Germinal center (tissue), 1 donor: ENCODE data around the gene GIT2.
A peak's percentile ranks its signal among the peaks of the same experiment; 100 is the strongest.
"Not testable (repeated sequence)": the region's sequence is repeated elsewhere in the genome, so short reads cannot be mapped to it uniquely, and the experiment has no call there.

ENCODE experiments used
- DNase-seq: peaks from one replicate; pipeline ENCODE4 v3.0.0; 2012; ENCODE audit warnings: mixed read lengths, low spot score

Gene GIT2

DNA sequence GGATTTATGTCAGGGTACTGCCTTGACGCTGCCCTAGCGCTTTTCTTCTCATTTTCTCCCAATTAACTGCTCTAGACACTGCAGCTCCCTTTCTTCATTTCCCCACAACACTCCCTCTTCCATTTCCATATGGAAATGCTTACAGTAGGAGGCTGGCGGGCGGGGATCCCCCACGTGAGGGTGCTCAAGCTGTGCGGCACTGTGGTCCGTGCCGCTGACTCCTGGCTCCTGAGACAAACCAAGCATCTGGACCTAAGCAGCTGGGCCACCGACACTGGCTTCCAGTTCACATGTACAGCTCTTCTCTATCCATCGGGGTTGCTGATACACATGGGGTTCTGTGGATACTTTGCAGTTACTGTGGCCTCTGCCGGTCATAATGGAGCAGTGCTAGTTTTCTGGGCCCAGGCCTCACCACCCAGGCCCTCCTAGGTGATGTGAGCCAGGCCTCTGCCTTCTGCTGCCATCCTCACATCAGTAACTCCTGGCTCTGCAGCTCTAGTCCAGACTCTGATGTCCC lies 75.8 kb downstream of the GIT2 start:
- no peak for DNase-seq

DNA sequence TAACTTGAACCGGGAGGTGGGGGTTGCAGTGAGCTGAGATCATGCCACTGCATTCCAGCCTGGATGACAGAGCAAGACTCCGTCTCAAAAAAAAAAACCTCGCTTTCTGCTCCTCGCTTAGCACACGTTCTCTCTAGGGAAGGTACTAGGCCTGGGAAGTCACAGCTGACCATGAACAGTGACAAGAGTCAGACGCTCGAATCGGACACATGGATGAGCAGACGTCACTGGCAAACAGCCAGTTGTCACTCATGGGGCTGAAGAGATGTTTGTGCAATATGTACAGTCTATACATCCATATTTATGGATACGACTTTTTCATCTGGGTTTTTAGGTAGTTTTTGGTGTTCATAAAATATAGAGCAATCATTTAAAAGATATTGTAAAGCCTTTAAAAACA lies 76.7 kb downstream of the GIT2 start:
- no peak for DNase-seq

DNA sequence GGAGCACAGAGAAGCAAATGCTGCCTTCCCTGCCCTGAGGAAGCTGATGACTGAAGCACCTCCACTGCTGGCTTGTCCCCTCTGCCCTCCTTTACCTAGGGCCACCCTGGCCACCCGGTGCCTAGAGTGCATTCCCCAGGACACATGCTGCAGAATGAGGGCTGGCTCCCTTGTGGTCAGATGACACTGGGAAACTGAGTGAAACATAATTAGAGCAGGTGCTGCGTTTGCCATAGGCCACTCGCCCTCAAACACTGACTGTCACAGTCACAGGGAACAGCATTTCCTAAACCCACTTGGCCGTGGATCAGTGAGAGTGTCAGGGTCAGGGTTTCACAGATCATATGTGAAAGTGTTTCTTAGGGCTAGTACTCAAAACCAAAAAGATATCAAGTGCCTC lies 80.1 kb downstream of the GIT2 start:
- no peak for DNase-seq

DNA sequence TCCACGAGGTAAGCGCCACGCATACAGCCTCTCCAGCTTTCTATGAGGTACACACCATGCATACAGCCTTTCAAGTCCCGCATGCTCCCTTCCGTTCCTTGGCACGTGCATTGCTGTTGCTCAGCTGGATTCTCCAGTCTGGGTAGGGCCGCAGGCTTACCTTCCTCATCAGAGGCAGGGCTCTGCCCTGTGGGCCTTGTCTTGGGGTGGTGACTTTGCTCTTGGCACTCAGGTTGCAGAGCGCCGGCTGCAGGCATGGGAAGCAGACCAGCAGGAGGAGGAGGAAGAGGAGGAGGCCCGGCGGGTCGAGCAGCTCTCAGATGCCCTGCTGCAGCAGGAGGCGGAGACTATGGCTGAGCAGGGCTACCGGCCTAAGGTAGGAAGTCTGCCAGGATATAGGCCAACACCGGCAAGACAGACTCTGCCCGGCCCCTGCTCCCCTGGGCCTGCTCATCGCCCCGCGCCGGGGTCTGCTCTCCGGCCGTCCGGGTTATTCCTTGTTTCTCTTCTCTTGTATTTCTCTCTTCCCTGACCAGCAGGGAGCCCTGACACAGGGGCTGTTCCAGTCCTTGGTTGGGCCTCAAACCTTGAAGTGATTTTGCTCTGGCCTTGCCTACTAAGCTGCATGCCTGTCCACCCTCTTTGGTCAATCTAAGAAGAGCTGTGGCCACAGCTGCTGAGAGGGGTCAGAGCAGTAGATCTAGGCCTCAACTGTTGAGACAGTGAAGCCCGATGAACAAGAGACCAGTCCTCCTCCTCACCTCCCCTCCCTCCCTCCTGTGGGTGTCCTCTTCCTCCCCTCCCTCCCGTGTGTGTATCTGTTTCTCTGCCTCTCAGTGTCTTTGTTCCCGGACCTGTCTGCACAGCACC lies 80.8 kb downstream of the GIT2 start:
- DNase-seq = no peak

DNA sequence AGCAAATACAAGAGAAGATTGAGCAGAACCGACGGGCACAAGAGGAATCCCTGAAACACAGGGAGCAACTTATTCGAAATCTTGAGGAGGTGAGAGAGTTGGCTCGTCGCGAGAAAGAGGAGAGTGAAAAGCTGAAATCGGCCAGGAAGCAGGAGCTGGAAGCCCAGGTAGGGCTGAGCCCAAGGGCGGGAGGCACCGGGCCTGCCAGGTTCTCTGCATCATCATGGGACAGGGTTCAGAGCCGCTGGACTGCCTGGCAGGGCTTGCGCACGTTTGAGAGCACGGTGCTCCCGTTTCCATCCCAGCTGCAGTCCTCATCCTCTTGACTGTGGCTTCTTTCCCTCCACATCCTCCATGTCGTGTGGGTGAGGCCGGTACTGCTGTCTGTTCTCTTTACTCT lies 81.7 kb downstream of the GIT2 start:
- no peak for DNase-seq

DNA sequence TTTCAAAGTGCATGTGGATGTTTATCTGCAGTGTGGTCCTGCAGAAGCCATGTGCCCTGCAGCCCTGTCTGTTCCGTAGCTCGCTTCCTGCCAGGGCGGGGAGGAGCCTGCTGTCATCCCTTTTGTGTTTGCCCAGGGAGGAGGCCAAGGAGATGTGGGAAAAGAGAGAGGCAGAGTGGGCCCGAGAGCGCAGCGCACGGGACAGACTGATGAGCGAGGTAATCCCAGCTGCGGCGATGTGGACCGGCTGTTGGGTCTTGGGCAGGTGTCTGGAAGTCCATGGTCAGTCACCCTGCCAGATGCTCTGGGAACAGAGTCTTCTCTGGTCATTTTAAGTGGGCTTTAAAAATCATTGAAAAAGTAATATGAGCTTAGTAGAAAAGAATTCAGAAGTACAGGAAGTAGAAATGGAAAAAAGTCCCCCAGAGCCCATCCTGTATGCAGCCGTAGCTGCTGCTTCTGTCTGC lies 83.3 kb downstream of the GIT2 start:
- no peak for DNase-seq

DNA sequence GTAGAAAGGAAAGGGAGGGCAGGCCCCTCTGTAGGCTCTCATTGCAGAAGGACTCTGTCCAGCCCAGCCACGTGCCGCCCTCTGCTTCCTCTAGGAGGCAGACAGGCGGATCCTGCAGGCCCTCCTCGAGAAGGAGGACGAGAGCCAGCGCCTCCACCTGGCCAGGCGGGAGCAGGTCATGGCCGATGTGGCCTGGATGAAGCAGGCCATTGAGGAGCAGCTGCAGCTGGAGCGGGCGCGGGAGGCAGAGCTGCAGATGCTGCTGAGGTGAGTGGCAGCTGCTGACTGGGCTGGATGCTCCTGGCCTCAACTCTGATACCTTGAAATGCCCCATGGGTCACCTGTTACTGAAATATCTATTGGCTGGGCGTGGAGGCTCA lies 85.2 kb downstream of the GIT2 start:
- DNase-seq = no peak

DNA sequence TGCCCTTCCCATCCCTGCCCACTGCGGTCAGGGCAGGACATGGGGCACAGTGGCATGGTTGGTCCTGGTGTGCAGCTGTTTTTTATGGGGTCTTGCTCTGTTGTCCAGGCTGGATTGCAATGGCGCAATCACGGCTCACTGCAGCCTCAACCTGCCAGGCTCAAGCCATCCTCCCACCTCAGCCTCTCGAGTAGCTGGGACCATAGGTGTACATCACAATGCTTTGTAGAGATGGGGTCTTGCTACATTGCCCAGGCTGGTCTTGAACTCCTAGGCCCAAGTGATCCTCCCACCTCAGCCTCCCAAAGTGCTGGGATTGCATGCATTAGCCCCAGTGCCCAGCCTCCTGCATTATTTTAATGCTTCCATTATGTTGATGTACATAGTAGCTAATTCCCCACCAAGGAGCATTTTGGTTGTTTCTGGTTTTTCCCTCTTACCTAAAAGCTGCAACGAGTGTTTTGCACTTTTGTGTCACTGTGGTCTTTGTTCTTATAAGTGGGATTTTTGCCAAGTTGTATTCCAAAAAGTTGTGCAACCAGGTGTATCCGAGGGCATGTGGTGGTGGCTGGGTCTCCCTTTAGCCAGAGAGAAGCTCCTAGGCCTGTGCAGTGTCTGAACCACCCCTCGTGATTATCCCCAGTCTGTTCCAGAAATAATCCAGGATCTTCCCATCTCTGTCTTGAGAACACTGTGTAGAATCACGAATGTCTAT lies 85.8 kb downstream of the GIT2 start:
- DNase-seq = no peak

DNA sequence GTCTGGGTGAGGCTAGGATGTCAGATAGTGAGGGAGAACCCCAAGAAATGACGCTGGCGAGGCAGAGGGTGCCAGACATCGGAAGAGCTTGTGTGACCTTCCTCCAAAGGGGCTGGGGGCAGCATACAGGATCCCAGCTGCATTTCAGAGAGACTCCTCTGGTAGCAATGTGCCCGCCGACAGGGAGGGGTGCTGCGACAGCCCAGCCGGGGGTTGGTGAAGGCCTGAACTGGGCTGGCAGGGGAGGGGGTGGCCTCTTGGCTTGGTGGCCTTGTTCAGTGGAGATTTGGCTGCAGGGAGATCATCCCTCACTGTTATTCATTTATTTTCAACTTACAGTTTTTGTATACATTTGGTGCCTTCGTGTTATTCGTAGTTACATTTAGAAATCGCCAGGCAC lies 90.9 kb downstream of the GIT2 start:
- no peak for DNase-seq

DNA sequence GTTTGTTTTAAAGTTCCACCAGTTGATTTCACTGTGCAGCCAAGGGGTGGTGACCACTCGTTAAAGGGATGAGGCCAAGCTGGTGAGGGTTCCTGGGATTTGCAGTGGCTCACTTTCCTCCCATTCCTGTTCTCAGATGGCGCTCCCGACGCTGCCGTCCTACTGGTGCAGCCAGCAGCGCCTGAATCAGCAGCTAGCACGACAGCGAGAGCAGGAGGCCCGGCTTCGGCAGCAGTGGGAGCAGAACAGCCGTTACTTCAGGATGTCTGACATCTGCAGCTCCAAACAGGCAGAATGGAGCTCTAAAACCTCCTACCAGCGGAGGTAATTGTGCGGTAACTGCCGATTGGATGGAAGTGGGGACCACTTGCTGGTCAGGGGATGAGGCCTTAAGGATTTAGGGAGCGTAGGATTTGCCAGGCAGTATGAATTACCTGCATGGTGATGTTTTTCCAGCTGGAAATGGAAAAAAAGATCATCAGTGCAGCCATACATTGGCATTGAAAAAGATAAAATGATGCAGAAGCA lies 93.2 kb downstream of the GIT2 start:
- no peak for DNase-seq

DNA sequence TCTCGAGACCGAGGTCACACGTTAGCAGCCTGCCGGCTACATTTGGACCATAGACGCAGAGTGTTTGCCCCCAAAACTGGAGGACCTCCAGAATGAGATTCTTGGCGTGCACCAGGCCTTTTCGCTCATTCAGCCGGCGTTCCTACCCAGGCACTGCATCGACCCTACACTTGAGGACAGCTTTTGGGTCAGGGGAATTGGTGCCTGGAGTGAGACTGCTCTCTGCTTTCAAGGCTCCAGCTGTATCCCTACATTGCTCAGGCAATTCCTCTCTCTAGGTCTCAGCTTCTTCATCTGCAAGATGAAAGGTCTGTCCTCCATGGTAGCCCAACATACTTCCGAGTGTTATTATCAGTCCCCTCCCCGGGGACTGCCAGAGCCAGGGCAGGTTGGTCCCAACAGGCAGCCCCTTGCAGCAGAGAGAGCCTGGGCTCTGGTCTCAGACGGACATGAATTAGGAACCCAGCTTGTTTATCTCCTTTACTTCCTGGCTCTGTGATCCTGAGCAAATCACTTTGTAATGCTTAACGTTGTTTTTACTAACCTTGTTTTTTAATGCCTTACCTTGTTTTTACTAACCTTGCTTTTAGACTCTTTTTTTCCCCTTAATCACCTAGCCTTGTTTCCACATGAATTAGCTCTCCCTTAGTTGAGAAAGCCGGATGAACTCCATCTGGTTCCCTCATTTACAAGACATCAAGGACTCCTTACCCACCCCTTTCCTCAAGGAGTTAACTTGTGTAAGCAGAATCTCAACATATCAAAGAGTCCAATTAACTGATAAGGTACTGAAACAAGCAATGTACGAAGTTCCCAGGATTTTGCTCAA lies 95.2 kb downstream of the GIT2 start:
- DNase-seq = peak; percentile 38

DNA sequence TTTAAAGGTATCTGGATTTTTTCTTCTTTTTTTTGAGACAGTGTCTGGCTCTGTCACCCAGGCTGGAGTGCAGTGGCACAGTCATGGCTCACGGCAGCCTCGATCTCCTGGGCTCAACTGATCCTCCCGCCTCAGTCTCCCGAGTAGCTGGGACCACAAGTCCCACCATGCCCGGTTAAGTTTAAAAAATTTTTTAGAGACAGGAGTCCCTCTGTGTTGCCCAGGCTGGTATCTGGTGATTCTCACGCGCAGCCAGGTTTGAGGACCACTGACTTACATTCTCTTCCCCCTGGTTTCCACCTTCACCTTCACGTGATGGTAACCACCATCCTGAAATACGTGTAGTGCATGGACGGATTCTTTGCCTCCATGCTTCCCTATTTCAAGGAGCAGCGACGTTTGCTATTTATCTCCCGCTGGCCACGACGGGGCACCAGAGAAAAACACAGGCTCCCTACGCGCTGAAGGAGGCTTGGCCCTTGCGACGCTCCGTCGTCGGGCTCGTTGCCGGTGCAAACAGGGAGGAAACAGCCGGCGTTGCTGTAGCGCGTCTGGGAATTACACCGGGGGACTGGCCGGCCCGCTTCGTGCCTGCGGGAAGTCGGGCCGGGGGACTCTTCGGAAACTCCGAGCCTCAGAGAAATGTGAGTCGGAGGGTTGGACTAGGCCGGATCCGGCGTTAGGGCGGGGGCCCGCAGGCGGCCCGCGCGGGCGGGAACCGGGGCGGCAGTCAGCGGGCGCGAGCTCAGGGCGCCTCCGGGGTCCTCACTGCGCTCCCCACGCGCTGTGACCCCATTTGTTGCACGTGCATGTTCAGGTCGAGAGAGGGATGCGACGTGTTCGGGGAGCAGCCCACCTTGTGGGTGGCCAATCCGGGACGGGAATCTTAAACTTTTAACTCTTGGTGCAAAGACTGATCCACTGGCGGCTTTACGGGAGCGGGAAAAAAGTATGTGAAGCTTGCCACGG lies 96.1 kb downstream of the GIT2 start, which contains the start of gene TCHP:
TCHP (plus strand) TSS at position 492 of the 969 bp plus-strand sequence. CDS start 2,753 bp downstream, outside the sequence.
- peak; percentile 85 for DNase-seq

DNA sequence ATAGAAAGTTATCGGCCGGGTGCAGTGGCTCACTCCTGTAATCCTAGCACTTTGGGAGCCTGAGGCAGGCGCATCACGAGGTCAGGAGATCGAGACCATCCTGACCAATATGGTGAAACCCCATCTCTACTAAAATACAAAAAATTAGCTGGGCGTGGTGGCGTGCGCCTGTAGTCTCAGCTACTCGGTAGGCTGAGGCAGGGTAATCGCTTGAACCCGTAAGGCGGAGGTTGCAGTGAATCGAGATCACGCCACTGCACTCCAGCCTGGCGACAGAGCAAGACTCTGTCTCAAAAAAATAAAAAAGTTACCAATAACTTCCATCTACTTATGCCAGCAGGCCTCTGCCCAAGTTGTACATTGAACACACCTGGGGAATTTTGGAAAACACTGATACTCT lies 96.8 kb downstream of the GIT2 start:
- not testable (repeated sequence) for DNase-seq

DNA sequence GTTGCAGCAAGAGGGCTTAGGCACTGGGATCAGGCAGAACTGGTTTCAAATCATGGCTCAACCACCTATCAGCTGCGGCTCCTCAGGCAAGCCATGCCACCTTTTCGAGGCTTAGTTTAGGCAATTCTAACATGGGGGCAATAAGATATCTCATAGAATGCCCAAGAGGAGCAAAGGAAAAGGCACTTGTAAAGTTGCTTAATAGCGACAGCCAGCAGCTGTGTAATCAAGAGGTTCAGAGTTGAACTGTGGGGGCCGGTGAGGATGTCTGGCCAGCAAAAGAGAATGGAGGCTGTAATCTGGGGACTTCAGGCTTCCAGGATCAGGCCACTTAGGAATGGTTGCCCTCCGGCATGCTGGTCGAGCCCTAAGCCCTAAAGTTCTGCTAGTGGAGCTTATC lies 99.1 kb downstream of the GIT2 start:
- no peak for DNase-seq

DNA sequence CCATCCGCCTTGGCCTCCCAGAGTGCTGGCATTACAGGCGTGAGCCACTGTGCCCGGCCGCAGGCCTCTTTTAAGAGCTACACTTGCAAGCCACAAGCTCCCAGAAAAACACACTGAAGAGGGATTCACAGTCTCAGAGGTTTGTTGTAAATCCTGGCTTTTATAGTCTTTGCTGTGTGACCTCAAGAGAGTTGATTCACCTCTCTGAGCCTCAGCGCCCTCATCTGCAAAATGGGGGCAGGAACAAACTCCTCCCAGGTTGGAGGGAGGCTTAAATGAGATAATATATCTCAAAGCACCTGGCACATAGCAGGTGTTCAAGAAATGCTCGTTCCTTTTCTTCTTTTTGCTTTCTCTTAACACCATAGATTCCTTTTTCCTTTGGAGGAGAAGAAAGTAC lies 100.0 kb downstream of the GIT2 start:
- no peak for DNase-seq

DNA sequence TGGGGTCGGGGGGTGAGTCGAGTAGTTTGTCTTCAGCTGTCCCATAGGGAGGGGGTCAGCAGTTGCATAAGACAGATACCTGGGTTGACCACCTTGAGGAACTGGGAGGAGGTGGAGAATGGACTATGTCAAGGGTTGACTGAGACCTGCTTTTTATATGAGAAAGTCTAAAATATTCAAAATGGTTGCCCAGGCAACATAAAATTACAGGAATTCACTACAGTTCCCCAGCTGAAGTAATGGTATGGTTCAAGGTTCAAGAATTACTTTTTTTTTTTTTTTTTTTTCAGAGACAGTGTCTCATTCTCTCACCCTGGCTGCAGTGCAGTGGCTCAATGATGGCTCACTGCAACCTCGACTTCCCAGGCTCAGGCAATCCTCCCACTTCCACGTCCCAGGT lies 101.2 kb downstream of the GIT2 start:
- DNase-seq = no peak

DNA sequence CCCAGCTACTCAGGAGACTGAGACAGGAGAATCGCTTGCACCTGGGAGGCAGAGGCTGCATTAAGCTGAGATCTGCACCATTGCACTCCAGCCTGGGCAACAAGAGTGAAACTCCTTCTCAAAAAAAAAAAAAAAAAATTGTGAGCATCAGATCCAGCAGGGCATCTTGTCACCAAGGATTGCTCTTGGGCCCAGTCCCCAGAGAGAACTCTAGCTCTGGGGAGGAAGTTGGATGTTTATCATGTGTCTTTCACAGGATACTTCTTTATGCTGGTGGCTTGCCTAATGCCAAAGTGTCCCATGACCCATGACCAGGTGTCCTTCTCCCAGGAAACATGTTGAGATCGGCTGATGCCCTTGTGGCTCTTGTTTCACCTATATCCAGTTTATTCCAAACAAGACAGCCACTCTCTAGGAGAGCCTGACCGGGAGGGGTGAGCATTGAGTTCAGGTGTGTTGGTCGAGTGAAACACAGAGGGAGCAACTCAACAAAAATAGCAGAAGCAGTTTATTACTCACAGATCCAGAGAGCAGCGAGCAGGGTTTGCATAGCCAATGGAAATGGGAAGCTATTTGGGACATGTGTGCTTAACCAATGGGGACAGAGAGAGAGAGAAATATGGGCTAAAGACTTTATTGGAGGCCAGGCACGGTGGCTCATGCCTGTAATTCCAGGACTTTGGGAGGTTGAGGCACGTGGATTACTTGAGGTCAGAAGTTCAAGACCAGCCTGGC lies 102.7 kb downstream of the GIT2 start:
- no peak for DNase-seq

DNA sequence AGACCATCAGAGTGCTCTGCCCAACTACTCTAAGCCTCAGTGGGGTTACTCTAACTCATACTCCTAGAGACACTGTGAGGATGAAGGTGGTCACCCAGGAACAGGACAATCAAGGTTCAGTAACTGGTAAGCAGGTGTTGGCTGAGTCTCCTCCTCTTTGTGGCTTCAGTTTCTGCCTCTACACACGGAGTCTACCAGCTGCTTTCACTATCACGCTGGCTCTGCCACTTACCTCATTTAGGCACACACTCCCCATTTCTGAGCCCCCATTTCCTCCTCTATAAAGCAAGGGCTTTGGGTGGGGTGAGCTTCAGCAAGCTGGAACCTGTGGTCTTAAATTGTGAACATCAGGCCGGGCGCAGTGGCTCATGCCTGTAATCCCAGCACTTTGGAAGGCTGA lies 103.4 kb downstream of the GIT2 start:
- no peak for DNase-seq

DNA sequence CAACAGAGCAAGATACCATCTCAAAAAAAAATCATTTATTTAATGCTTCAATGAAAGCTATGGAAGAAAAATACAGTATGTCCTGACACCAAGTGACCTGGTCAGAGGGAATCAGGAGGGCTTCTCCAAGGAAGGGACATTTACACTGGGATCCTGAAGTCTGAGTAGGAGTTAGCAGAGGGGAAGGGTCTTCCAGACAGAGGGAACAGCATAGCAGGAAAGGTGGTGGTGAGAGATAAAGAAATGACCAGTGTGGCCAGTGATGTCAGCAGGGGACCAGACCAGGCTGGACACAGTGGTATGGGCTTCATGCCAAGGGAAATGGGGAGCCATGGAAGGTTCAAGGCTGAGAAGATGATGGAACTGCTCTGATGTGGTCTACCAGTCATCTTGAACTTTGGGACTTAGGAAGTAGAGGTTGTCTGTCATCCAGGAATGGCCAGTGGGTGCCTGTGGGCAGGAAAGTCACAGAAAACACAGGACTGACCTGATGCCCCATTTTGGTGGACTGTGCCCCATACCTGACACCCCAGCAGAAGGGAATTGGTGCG lies 103.9 kb downstream of the GIT2 start:
- no peak for DNase-seq

DNA sequence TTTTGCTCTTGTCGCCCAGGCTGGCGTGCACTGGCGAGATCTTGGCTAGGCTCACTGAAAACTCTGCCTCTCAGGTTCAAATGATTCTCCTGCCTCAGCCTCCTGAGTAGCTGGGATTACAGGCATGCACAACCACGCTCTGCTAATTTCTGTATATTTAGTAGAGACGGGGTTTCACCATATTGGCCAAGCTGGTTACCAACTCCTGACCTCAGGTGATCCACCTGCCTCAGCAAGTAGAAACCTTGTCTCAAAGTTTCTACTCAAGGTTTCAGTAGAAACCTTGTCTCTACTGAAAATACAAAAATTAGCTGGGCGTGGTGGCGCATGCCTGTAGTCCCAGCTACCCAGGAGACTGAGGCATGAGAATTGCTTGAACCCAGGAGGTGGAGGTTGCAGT lies 104.4 kb downstream of the GIT2 start:
- DNase-seq = not testable (repeated sequence)
